Measurements from ENCODE around the gene PODXL2.

DNA sequence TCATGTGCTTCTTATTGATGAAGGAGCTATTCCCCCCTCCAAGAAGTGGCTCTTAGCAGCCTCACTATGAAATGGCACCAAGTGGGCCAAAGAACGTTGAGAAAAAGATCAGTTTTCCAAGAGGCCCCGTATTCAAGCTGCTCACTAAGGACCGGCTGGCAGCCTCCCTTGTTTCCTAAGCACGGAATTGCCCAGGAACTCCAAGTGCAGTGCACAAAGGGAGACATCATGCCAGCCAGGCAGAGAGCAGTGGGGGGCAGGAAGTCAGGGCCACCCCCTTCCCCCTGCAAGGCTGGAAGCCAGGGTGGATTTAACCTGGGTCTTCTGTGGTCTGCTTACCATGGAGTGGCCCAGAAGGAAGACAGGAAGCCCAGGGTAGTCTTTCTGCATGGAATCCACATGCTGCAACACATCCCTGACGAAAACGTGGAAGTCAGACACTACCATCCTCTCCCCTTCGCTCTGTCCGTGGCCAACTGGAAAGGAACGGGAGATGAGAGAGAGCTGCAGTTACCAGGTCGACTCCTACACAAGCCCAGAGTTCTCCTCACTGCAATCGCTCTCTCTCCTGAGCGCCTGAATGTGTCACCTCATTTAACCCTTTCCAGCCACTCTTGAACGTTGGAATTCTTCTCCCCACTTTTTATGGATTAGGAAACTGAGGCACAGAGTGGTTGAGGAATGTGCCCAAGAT is 93.3 kb downstream of the PODXL2 start:
- TF ChIP-seq POLR2A (IDR thresholded peaks at IDR 0.05; ENCODE audit: low read depth, low read length) = no peak
- TF ChIP-seq POLR2AphosphoS5 (IDR thresholded peaks at IDR 0.05; ENCODE audit: low read depth, low read length) = no peak
- no peak for TF ChIP-seq PAX5 (IDR thresholded peaks at IDR 0.05; ENCODE audit: insufficient read depth, low read length, severe bottlenecking)
